Cerebellar cortex (tissue), 1 donor: ENCODE results near the gene MAD1L1.
"Not testable (repeated sequence)": the region's sequence is repeated elsewhere in the genome, so short reads cannot be mapped to it uniquely, and the experiment has no call there.

Experiments
- DNase-seq: peaks from one replicate; pipeline ENCODE4 v3.0.0-alpha.2; 2015; ENCODE audit warnings: low spot score

MAD1L1 gene

DNA sequence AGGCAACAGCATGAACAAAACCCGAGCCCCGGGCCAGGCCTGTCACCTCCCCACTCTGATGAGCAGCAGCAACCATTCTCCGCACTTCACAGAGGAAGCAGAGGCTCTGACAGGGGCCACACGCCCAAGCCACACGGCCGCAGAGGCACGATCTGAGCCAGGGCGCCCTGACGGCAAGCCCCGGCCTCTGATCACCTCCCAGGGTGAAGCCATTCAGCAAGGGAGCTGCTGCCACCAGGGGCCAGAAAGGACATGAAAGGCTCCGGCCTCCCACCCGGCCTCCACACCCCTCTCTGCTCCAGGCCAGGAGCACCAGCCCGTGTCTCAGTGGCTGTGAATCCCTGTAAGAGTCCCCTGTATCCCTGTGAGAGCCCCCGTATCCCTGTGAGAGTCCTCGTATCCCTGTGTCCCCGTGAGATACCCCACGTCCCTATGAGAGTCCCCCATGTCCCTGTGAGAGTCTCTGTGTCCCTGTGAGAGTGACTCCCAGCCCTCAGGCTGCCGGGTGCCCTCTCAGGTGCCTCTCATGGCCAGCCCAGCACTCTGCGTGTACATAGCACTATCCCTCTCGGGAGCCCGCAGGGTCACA is 187.8 kb downstream of the MAD1L1 start:
- no peak for DNase-seq

DNA sequence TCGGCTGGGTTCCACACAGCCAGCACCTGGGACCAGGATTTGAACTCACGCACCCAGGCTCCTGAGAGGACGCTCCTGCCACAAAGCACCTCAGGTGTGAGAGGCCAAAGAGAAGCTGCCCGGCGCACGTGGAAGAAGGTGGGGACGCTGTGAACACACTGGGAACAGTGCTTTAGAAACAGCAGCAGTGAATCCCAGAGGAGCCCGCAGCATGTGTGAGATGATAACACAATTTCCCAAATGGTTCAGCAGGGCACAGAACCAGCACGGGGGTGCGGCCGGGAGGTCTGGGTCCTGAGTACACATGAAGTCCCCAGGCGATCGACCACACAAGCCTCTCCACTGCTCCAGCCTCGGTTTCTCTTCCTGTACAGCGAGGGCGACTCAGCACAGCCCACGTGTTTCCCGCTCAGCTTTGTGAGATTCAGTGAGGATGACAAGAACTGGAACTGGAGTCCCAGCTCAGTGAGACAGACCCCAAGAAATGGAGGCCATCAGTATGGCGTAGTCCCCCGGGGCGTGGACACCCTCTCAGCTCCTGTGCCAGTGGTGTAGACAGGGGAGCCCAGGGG is 188.3 kb downstream of the MAD1L1 start:
- DNase-seq: no peak

DNA sequence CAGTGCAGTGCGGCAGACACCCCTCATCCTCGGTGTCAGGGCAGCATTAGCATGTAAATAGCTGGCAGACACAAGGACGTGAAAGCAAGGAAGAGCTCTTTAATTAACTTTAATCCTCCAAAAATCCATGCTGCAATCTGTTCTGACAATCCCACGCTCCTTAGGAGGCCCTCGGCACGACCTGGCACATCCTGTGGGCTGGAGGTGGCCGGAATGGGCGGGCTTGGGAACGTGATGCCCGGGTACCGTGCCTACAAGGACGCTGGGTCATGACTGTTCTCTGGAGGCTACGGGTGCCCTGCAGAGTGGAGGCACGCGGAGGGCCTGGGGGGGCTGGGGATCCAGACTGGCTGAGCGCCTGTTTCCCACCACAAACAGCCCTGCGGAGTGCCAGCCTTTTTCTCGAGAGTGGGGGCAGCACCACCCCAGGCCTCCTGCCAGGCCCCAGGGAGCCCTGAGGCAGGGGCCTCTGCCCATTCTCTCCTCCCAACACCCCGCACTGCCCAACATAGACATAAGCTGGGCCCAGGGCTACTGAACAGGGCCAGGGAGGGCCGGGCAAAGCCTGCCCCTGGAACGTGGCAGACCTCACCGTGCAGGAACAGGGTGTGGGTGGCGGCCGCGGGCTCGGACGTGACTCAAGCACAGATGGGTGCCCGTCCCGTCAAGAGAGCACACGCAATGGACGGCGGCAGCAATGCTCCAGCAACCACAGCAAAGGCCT is 189.3 kb downstream of the MAD1L1 start:
- peak; percentile 43 for DNase-seq

DNA sequence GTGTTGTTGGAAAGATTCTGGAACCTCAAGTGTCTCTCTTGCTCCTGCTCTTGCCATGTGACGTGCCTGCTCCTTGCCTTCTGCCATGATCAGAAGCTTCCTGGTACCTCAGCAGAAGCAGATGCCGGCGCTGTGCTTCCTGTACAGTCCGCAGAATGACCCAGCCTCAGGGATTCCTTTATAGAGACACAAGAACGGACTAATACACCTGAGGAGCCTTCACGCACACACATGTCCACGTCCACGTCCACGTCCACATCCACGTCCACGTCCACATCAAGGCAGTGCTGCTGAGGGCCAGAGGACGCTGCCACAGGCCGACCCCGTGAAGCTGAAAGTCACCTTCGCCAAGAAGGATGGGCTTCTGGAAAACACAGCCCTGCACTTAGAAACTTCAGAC is 190.1 kb downstream of the MAD1L1 start:
- no peak for DNase-seq

DNA sequence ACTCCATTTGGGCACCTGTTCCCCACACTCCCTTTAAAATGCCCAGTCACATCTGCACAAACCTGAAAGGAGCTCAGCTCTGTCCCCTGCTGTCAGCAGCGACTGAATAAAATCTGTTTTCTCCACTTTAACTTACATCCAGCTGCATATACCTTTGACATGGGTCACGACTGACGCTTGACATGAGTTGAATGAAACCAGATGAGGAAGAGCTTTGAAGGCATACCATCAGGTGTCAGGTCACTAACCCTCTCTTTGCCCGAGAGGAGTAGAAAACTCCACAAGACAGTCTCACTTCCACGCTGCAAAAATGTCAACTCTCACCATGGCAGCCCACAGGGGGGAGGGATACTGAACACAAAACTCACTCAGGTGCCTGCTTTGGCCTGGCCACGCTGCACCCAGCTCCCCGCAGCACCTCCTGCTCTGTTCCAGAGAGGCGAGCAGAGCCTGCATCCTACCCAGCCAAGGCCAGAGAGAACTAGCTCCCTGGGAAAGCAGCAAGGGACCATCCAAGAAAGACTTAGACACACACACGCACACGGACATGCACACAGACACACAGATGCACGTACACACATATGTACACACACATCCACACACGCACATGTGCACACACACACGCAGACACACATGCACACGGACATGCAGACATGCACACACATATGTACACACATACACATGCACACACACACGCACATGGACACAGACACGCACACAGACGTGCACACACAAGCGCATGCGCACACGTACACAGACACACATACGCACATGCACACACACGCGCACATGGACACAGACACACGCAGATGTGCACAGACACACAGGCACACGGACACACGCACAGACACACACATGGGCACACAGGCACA is 191.0 kb downstream of the MAD1L1 start:
- no peak for DNase-seq

DNA sequence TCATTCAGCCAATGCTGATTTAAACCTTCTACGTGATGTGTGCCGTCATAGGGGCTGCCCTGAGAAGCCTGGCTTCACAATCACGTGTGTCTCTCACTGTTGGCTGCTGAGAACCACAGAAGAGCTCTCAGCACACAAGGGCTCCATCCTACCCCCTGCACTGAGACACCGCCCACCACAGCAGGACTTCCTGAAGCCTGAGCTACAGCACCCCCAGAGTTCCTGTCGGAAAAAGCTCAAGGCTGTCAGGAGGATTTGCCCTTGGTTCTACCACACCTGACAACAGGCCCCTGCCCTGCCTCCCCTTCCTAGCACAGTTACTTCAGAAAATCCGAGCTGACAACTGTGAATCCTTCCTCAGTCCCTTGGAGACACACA is 191.9 kb downstream of the MAD1L1 start:
- no peak for DNase-seq

DNA sequence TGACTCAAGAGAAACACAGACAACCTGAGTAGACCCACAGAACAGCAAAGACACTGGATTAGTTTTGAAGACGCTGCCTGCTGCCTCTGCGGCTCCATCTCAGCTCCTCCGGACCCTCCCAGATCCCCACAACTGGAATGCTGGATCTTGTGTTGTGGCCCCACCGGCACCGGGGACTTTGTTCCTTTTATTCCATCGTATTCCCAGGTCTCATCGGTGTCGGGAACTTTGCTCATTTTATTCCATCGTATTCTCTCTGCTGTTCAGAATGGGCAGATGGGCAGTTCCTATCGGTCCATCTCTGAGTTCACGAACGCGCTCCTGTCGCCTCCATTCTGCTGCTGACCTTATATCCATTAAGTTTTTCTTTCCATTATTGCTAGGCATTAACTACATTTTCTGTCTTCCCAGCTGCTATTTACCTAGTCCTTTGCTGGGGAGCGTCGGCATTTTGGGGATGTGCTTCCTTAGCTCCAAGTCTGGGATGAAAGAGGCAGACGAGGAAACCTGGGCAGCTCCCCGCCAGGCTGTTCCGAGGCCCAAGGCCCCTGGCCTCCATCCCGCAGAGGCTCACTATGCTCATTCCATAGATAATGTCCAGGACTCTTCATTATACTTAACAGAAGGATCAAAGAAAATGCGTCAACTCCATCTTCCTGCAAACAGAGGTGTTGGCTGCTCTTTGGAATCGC is 192.4 kb downstream of the MAD1L1 start:
- DNase-seq: no peak

DNA sequence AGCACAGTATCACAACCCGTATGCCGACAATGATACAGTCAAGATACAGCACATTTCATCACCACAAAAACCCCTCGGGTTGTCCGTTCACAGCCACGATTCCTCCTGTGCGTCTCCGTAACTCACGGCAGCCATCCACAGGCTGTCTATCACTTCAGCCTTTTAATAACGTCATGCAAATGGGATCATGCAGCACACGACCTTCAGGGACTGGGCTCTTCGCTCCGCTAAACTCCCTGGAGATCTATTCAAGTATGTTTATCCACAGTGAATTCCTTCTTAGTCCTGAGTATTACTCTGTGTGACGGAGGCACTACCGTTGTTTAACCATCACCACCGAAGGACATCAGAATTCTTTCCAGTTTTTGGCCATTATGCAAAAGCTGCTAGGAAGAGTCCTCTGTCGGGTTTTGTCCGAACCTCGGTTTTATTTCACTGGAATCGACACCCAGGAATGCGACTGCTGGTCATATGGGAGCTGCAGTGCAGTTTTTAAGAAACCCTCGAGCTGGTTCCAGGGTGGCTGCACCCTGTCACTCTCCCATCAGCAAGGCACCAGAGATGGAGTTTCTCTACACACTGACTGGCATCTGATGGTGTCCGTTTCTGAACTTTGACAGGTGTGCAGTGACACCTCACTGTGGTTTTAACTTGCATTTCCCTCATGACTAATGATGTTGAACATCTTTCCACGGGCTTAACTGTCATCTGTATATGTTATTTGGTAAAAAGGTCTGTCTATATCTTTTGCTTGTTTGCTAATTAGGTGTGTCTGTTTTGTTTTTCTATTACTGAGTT is 193.6 kb downstream of the MAD1L1 start:
- DNase-seq: no peak

DNA sequence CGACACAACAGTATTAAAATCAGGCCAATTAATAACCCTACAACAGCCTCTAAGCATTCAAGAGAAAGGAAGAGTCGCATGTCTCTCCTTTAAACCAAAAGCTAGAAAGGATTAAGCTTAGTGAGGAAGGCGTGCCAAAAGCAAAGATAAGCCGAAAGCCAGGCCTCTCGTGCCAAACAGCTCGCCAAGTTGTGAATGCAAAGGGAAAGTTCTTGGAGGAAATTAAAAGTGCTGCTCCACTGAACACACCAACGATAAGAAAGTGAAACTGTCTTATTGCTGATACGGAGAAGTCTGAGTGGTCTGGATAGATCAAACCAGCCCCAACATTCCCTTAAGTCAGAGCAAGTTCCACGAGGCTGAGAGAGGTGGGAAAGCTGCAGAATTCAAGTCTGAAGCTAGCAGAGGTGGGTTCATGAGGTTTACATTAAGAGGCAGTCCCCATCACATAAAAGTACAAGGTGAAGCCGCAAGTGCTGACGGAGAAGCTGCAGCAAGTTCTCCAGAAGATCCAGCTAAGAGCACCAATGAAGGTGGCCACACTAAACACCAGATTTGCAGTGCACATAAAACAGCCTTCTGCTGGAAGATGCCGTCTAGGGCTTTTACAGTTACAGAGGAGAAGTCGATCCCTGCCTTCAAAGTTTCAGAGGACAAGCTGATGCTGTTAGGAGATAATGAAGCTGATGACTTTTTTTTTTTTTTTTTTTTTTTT is 194.8 kb downstream of the MAD1L1 start:
- no peak for DNase-seq

DNA sequence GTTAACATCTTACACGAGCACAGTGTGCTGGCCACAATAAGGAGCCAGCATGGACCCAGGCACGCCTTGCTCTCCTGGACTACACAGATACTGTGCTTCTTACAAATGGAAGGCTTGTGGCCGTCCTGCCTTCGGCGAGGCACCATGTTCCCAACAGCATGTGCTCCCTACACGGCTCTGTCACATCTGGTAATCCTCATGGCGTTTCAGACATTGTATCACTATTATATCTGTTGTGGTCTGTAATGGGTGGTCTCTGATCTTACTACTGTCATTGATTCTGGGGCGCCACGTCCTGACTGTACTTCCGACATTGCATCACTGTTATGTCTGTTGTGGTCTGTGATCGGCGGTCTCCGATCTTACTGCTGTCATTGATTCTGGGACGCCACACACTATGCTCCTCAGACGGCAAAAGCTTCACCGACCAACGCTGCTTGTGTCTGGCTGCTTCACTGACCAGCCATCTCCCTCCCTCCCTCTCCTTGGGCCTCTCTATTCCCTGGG is 195.4 kb downstream of the MAD1L1 start:
- DNase-seq: no peak

DNA sequence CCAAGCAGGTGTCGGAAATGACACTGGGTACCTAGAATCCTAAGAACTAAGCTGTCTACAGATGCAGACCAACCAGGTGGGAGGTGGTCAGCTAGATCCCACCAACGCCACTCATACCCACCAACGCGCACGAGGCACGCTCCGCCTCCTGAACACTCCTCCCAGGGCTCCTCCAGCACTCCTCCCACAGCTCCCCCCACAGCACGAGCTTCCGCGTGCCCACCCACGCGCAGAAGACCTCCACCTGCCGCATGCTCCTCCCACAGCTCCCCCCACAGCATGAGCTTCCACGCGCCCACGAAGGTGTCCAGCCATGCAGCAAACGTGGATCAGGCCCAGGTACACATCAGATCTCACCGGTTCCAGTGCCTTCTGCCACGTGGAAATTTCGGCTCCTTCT is 196.0 kb downstream of the MAD1L1 start:
- DNase-seq: no peak

DNA sequence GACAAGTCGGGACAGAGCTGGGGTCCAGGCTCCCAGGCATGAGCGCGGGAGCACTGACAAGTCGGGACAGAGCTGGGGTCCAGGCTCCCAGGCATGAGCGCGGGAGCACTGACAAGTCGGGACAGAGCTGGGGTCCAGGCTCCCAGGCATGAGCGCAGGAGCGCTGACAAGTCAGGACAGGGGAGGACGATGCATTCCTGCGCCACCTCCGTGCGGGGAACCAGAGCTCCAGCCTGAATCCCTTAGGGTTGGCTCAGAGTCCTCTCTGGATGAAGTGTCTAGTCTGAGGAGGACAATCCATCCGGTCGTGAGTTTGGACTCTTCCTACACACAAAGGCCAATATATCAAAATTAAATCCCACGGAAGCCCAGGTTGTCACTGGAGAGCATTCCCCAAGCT is 196.5 kb downstream of the MAD1L1 start:
- not testable (repeated sequence) for DNase-seq

DNA sequence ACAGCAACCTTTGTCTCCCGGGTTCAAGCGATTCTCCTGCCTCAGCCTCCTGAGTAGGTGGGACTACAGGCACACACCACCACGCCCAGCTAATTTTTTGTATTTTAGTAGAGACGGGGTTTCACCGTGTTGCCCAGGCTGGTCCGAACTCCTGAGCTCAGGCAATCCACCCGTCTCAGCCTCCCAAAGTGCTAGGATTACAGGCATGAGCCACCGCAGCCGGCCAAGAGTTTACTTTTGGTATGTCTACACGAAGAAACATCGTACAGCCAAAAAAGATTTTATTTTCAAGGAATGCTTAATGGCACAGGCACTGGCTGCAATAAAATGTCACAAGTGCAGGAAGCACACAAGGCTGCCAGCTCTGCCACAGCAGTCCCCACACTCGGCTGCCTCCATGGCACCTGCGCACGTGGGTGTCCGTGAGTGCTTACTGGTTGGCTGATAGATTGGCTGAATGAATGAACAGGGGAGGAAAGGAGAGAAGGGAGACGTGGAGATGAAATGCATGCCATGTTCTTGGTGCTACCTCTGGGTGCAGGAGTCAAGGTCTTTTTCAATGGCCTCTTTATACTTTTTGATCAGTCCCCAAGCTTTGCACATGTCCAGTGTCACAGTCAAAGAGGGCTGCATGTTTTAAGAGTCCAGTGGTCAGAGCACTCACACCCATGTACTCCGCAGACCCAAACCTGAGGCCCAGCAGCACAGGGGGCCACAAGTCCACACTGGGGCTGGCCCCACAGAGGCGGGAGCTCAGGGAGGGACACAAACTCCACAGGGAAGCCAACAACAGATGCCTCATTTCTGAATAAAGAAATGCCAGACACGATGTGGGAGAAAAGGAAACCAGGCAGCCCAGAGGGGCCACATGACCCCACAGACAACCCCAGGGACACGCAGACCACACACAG is 198.2 kb downstream of the MAD1L1 start:
- DNase-seq: no peak

DNA sequence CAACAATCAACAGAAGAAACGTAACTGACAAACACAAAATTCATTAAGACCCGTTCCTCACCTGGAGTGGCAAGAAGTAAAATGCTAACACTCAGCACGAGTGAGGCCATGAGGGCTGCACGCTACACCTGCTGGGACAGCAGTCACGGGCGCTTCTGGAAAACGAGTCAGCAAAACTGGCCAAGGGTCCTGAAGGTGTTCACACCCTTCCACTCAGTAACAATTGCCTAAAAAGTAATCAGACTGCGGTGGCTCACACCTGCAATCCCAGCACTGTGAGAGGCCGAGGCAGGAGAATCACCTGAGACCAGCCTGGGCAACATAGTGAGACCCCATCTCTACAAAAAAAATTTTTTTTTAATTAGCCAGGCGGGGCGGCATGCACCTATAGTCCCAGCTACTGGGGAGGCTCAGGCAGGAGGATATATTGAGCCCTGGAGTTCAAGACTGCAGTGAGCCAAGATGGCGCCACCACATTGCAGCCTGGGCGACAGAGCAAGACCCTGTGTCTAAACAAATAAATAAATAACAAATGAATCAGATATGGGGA is 199.1 kb downstream of the MAD1L1 start:
- no peak for DNase-seq

DNA sequence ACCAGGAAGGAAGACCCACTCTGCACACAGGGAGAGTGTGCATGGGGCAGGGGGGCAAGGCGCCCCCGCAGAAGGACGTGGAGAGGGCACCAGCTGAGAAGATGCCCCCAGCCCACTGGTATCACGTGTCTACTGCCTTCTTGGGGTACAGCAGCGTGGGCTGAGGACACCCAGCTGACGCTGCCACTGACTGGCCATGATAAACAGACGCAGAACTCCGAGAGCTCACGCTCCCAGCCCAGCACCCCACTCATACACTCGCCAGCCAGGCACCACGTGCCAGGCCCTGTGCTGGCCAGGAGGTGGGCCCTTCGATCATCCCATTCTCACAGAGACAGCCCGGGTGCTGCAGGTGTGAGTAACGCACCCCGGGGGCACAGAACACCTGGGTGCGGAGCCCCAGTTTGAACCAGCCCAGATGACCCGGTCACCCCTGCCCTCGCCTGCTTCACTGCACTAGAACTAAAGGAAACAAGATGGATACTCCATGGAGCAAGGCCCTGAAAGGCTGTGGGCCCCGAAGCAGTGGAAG is 199.8 kb downstream of the MAD1L1 start:
- DNase-seq: no peak

DNA sequence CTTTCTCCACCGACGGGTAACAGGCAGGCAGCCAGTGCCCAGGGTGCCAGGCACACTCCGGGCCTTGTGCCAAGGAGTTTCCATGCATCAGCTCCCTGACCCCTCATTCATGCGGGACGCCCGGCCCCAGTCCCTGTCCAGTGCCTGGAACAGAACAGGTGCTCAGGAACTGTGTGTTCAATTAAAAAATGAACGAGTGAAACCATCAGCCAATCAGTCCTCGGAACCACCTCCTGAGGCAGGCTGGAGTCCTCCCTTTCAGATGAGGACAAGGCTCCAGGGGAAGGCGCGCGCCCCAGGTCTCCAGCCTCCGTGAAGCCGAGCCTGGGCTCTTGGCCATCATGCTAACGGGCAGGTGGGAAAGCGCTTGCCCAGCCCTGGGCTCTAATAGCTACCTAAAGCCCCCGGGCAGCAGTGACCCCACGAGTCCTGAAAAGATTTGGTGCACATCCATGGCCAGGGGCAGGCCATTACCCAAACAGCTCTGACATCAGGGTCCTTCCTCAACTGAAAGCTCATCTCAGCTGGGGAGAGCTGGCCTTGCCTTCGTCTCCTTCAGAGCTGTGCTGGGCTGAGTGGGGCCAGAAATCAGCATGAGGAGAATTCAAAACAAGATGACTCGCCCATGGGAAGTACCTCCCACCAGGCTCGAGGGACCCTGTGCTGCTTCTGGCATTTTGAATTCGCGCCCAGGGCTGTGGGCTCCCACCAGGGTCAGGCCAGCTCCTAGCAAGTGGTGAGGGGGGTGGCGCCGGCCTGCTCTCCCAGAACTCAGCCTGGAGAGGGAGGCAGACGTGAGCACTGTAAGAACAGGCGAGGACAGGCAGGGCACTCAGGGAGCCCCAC is 200.5 kb downstream of the MAD1L1 start:
- peak; percentile 64 for DNase-seq

DNA sequence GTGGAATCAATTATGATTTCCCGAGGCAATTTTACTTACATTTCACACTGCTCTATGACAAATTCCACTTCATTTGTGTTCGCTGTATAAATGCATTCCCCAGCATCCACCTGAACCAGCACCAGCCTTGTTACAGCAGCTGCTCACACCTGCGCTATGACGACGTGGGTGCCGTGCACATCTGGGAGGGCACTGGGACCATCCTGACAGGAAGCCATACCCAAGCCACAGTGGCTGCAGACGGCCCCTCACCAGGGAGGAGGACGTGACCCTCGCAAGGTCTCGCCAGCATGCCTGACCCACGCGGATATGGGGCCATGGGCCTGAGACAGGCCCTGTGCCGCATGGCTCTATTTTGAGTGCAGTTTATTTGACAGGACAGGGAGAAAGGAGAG is 201.3 kb downstream of the MAD1L1 start:
- DNase-seq: no peak
